Measurements from ENCODE around the gene SBF1.

DNA sequence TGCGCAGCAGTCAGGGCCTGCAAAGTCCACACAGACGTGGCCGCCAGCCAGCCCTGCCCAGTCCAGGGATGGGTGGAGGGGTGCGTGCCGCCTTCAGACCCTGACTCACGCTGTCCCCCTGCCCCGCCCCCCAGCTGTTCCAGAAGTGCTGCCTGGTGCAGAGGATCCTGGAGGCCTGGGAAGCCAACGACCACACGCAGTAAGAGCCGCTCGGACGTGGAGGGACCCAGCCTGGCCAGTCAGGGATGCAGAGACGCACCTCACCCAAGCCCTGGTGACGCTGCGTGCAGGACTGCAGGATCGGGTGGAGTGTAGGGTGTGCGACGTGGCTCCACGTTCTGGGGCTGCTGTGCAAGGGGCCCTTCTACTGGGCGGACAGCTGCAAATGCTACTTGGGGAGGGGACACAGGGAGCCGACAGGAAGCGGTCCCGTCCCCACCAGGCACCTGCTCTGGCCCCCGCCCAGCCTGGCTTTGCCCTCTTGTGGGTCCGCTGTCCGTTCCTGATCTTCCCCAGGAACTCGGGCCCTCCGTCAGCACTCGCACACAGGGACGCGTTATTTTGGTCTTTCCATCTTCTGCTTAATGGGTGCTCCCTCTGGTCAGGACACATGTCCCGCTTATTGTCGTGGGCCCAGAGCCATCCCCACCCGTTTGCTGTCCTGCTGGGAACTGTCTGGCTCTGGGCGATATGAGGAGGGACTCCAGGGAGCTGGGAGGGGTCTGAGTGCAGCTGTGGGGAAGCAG is 42.5 kb downstream of the SBF1 start:
- TF ChIP-seq, protein P1, sequence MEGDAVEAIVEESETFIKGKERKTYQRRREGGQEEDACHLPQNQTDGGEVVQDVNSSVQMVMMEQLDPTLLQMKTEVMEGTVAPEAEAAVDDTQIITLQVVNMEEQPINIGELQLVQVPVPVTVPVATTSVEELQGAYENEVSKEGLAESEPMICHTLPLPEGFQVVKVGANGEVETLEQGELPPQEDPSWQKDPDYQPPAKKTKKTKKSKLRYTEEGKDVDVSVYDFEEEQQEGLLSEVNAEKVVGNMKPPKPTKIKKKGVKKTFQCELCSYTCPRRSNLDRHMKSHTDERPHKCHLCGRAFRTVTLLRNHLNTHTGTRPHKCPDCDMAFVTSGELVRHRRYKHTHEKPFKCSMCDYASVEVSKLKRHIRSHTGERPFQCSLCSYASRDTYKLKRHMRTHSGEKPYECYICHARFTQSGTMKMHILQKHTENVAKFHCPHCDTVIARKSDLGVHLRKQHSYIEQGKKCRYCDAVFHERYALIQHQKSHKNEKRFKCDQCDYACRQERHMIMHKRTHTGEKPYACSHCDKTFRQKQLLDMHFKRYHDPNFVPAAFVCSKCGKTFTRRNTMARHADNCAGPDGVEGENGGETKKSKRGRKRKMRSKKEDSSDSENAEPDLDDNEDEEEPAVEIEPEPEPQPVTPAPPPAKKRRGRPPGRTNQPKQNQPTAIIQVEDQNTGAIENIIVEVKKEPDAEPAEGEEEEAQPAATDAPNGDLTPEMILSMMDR (IDR thresholded peaks at IDR 0.05; ENCODE audit: low read depth, low read length, missing input control): no peak
- TF ChIP-seq TAF1 (conservative IDR thresholded peaks at IDR 0.05) (no peak), EGR1 (IDR thresholded peaks at IDR 0.05; ENCODE audit: low read depth in 2 of 2) (no peak), RAD21 (IDR thresholded peaks at IDR 0.05) (no peak), JUND (IDR thresholded peaks at IDR 0.05) (no peak), YY1 (IDR thresholded peaks at IDR 0.05) (no peak), HNF4A (conservative IDR thresholded peaks at IDR 0.05) (no peak), GABPA (IDR thresholded peaks at IDR 0.05 in 1 of 2, conservative IDR thresholded peaks at IDR 0.05 in 1 of 2) (no peak), NR2F2 (IDR thresholded peaks at IDR 0.05) (no peak), SP1 (IDR thresholded peaks at IDR 0.05) (no peak), FOXA1 (IDR thresholded peaks at IDR 0.05) (no peak)
- TF ChIP-seq, protein P2, sequence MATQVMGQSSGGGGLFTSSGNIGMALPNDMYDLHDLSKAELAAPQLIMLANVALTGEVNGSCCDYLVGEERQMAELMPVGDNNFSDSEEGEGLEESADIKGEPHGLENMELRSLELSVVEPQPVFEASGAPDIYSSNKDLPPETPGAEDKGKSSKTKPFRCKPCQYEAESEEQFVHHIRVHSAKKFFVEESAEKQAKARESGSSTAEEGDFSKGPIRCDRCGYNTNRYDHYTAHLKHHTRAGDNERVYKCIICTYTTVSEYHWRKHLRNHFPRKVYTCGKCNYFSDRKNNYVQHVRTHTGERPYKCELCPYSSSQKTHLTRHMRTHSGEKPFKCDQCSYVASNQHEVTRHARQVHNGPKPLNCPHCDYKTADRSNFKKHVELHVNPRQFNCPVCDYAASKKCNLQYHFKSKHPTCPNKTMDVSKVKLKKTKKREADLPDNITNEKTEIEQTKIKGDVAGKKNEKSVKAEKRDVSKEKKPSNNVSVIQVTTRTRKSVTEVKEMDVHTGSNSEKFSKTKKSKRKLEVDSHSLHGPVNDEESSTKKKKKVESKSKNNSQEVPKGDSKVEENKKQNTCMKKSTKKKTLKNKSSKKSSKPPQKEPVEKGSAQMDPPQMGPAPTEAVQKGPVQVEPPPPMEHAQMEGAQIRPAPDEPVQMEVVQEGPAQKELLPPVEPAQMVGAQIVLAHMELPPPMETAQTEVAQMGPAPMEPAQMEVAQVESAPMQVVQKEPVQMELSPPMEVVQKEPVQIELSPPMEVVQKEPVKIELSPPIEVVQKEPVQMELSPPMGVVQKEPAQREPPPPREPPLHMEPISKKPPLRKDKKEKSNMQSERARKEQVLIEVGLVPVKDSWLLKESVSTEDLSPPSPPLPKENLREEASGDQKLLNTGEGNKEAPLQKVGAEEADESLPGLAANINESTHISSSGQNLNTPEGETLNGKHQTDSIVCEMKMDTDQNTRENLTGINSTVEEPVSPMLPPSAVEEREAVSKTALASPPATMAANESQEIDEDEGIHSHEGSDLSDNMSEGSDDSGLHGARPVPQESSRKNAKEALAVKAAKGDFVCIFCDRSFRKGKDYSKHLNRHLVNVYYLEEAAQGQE (IDR thresholded peaks at IDR 0.05): no peak
- TF ChIP-seq, protein P3, sequence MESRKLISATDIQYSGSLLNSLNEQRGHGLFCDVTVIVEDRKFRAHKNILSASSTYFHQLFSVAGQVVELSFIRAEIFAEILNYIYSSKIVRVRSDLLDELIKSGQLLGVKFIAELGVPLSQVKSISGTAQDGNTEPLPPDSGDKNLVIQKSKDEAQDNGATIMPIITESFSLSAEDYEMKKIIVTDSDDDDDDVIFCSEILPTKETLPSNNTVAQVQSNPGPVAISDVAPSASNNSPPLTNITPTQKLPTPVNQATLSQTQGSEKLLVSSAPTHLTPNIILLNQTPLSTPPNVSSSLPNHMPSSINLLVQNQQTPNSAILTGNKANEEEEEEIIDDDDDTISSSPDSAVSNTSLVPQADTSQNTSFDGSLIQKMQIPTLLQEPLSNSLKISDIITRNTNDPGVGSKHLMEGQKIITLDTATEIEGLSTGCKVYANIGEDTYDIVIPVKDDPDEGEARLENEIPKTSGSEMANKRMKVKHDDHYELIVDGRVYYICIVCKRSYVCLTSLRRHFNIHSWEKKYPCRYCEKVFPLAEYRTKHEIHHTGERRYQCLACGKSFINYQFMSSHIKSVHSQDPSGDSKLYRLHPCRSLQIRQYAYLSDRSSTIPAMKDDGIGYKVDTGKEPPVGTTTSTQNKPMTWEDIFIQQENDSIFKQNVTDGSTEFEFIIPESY (IDR thresholded peaks at IDR 0.05): no peak
- TF ChIP-seq, protein P4, sequence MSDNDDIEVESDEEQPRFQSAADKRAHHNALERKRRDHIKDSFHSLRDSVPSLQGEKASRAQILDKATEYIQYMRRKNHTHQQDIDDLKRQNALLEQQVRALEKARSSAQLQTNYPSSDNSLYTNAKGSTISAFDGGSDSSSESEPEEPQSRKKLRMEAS (IDR thresholded peaks at IDR 0.05): no peak
